Activated T-cell treated with anti-CD3 and anti-CD28 coated beads for 48 hours (primary cell): ENCODE results near the gene NOVA2.
A peak's percentile ranks its signal among the peaks of the same experiment; 100 is the strongest.

Source experiments
- DNase-seq: peaks from one replicate; pipeline ENCODE4 v3.0.0-alpha.2; 2020; ENCODE audit warnings: low read depth

NOVA2 gene, protein sequence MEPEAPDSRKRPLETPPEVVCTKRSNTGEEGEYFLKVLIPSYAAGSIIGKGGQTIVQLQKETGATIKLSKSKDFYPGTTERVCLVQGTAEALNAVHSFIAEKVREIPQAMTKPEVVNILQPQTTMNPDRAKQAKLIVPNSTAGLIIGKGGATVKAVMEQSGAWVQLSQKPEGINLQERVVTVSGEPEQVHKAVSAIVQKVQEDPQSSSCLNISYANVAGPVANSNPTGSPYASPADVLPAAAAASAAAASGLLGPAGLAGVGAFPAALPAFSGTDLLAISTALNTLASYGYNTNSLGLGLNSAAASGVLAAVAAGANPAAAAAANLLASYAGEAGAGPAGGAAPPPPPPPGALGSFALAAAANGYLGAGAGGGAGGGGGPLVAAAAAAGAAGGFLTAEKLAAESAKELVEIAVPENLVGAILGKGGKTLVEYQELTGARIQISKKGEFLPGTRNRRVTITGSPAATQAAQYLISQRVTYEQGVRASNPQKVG

GRCh38 chr19:45973553-45974338 lies at the start of gene NOVA2:
Gene NOVA2 (minus strand): TSS chr19:45973865. CDS start chr19:45973351, 514 bp downstream.
- peak; percentile 65 for DNase-seq

GRCh38 chr19:46023311-46023779 lies 49.7 kb upstream of the NOVA2 start:
- DNase-seq, result no peak

GRCh38 chr19:46022431-46023310 lies 49.0 kb upstream of the NOVA2 start, which contains the start of gene PGLYRP1:
Gene PGLYRP1 (minus strand): TSS chr19:46023053. CDS start chr19:46023021, 32 bp downstream.
- DNase-seq, result no peak

DNA sequence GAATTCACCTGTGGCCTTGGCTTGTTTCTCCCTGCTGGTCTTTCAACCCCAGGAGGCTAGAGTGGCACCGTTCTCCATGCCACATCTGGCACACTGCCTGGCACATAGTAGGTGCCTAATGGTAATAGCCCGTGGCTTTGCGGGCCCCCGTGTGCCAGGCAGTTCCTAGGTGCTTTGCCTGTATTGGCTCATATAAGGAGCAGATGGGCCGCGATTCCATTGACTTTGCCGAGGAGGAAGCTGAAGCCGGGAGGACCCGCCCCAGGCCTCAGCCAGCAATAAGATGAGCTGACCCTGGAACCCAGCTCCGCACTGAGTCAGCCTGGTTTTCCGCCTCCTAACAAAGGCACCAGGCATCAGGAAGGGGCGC lies 48.4 kb upstream of the NOVA2 start:
- no peak for DNase-seq

- DNase-seq, result no peak
Measured at GRCh38 chr19:46021531-46022041, 47.9 kb upstream of the NOVA2 start.

DNA sequence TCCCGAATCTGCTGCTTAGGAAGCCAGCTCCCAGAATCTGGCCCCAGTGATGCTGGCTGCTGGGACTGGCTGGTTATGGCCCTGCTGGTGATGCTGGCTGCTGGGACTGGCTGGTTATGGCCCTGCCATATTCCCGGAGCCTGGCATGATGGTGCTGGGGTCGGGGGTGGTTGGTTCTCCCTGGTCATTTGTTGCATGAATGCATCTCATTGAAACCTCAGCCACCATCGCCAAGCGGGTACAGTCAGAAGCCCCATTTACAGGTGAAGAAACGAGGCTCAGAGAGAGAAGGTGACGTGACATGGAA lies 47.1 kb upstream of the NOVA2 start:
- no peak for DNase-seq

GRCh38 chr19:46019270-46019669 lies 45.6 kb upstream of the NOVA2 start:
- DNase-seq, result no peak

- DNase-seq, result no peak
Measured at GRCh38 chr19:46018729-46019251, 45.1 kb upstream of the NOVA2 start.

DNA sequence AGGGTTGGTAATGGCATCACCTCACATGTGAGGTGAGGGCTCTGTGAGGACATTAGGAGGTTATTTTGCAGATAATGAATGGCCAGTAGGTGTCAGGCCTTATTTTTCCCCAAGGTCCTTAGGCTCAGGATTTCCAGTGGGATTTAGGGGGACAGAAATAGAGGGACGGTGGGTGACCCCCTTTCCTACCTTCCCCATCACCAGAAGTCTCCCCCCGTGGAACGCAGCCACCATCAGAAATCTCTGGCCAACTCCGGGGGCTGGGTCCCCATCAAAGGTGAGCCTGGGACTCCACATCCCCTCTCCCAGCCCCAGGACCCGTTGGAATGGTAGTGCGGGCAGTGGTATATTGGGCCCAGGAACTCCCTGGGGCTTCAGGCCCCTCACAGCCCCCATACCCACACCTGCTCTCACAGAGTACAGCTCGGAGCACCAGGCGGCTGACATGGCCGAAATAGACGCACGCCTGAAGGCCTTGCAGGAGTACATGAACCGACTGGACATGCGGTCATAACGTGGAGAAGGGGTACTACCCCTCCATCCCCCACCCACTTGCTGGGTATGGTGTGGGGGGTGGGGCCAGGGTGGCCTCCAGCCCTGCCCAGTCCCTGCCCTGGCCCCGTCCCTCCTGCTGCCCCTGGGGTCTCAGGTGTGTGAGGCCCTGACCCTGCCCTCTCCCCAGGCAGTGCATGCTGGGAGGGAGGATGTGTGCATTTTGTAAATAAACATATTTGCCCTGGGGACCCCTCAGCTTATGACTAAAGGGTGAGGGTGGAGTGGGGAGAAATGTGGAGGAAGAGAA lies 44.4 kb upstream of the NOVA2 start:
- DNase-seq, result no peak

DNA sequence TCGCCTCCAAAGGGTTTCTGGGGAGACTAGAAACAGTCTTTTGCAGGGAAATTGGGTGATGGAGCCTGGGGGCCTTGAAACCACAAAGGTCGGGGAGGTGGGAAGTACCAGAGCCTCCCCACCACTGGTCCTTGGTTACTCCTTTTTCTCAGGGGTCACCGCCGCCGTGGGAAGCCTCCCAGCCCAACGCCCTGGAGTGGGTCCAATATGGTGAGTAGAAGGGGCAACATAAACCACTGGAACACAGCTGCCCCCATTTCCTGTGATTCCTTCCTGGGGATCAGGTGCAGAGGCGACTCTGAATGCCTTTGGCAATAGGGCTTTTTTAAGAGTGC lies 43.4 kb upstream of the NOVA2 start:
- no peak for DNase-seq

- DNase-seq, result peak; percentile 75
Measured at GRCh38 chr19:46016426-46017094, 42.9 kb upstream of the NOVA2 start.

DNA sequence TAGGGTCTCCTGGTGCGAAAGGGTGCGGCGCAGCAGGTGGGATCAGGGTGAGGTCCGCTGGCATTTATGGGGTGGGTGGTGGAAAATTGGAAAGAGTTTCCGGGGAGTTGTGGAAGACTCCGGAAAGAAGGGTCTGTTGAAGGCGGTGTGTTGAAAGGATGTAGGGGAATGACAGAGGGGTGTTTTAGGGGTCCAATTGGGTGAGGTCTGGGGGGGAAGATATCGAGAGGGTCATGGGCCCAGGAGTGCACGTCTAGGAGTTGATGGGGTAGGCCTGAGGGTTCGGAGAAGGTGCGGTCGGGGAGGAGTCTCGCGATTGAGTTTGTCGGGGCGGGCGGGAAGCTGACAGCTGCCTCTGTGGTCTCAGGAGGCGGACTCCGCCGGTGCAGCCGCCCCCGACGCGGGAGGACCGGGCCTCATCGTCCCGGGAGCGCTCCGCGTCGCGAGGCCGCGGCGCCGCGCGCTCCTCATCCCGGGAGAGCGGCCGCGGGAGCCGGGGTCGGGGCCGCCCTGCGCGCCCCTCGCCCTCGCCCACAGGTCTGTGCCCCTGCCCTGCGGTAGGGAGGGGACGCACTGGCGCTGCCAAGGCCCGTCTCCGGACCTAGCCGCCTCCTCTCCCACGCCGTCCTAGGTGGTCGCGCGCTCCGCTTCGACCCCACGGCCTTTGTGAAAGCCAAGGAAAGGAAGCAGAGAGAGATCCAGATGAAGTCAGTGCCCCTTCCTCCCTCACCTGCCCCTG lies 42.2 kb upstream of the NOVA2 start:
- peak; percentile 25 for DNase-seq

DNA sequence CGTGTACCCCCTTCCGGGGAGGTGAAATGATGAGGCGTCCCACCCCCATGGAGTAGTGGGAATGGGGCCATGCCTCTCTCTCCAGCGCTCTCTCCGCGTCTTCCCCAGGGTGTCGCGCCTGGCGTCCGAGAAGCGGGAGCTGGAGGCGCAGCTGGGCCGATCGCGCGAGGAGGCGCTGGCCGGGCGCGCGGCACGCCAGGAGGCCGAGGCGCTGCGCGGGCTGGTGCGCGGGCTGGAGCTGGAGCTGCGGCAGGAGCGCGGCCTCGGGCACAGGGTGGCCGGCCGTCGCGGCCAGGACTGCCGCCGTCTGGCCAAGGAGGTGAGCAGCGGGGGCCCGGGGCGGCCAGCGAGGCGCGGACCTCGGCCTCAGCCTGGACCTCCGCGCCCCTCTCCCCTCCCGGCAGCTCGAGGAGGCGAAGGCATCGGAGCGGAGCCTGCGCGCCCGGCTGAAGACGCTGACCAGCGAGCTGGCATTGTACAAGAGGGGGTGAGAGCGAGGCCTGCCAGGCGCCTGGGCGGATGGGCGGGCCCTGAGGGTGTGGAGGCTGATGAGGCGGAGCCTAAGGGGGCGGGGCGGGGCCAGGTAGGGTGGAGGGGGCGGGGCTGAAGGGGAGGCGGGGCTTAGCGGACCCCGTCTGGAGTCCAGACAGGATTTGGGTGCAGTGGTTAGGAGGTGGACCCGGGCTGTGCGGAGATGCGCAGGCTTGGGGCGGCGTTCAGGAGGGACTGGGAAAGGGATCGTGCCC lies 41.4 kb upstream of the NOVA2 start:
- peak; percentile 57 for DNase-seq

GRCh38 chr19:46014534-46014933 lies 40.9 kb upstream of the NOVA2 start:
- DNase-seq, result no peak

DNA sequence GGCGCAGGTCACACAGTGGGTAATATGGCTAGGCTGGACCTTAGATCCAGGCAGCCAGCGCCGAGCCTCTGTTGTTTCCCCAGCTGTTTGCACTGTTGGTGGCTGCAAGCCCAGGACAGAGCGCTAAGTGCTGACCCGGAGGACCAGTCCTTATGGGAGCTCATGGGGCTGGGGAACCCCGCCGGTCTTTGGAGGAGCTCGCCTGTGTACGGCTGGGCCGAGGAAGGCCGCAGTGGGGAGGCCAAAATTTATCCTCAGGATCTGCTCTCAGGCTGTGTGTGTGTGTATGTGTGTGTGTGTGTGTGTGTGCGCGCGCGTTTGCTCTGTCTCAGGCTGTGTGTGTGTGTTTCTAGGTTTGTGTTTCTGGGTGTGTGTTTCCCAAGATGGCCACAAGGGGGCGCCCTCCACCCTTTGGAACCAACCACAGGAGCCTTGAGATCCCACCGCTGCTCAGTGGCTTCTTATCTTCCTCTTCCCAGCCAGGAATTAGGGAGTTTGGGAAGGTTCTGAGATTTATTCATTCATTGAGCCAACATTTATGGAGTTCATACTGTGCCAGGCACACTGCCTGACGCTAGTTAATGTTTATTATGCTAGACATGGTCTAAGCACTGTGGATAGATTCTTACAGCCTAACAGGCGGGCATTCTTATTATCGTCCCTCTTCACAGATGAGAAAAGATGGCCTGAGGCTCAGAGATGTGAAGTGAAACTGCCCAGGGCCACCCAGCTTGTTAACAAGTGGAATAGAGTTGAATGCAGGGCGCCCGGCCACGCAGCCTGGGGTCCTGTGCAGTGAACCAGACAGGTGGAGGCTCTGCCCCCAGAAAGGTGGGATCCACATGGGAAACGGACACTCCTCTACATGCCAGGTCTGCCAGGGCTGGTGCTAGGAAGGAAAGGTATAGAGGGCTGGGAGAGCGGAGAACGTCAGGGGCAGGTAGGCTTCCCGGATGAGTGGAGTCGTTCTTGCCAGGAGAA lies 36.2 kb upstream of the NOVA2 start:
- DNase-seq, result peak; percentile 55

GRCh38 chr19:46006411-46006810 lies 32.7 kb upstream of the NOVA2 start:
- no peak for DNase-seq

DNA sequence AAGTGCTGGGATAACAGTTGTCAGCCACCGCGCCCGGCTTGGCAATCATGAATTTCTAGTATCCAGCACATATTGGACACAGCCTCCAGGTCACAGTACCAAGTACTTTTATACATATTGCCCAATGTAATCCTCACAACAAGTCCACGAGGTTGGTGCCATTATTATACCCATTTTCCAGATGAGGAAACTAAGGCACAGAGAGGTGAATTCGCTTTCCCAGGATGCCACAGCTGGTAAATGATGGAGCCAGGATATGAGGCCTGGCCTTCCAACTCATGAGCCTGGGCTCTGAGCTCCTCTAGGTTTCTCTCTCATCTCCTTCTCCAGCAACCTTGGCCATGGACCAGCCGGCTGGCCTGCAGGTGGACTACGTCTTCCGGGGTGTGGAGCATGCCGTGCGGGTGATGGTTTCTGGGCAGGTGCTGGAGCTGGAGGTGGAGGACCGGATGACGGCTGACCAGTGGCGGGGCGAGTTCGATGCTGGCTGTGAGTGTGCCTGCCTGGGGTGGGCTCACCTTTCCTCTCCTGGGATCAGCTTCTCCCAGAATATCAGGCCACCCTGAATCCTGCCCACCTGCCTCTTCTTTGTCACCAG lies 29.1 kb upstream of the NOVA2 start:
- DNase-seq, result no peak
